Neural cell (in vitro differentiated cells): ENCODE data around the gene LHFPL2. TPM values are rescaled to one million over a fixed set of nuclear protein-coding genes. Genes with fewer than 3 reads are reported as not detected.

Experiments used
- H2AFZ ChIP-seq: fragments of 200-600, 300-800 bp; sonication (generic), shearing (Covaris generic); 2 replicates; pipeline ENCODE4 v1.6.0; 2014; ENCODE audit warnings: low read depth, mild to moderate bottlenecking, antibody characterized with exemption, low read length, moderate library complexity
- H3F3A ChIP-seq: fragments of 200-600 bp; shearing (Covaris generic); 2 replicates; pipeline ENCODE4 v1.6.1; 2016; ENCODE audit warnings: mild to moderate bottlenecking, moderate library complexity, mixed read lengths, antibody characterized with exemption, low read length; ENCODE audit not compliant: insufficient read depth, poor library complexity, severe bottlenecking
- H3K27ac ChIP-seq: fragments of 200-600, 300-800 bp; sonication (generic), shearing (Covaris generic); 2 replicates; pipeline ENCODE4 v1.5.1; 2014; ENCODE audit warnings: mild to moderate bottlenecking, low read length, moderate library complexity
- H3K27me3 ChIP-seq: fragments of 300-800, 200-600 bp; sonication (generic), shearing (Covaris generic); 2 replicates; pipeline ENCODE4 v1.6.0; 2014; ENCODE audit warnings: mild to moderate bottlenecking, low read depth, low read length, moderate library complexity; ENCODE audit not compliant: insufficient read depth
- H3K36me3 ChIP-seq: fragments of 300-800, 200-600 bp; sonication (generic), shearing (Covaris generic); 2 replicates; pipeline ENCODE4 v1.5.1; 2014; ENCODE audit warnings: mild to moderate bottlenecking, antibody characterized with exemption, low read length, moderate library complexity; ENCODE audit not compliant: insufficient read depth
- H3K4me2 ChIP-seq: fragments of 300-800, 200-600 bp; sonication (generic), shearing (Covaris generic); 2 replicates; pipeline ENCODE4 v1.6.0; 2014; ENCODE audit warnings: mild to moderate bottlenecking, low read length
- H3K4me3 ChIP-seq: fragments of 300-800, 200-600 bp; sonication (generic), shearing (Covaris generic); 2 replicates; pipeline ENCODE4 v1.5.1; 2014; ENCODE audit warnings: mild to moderate bottlenecking, low read length, moderate library complexity
- H3K79me2 ChIP-seq: fragments of 200-600 bp; shearing (Covaris generic); replicated peaks from 2 replicates; pipeline ENCODE4 v1.6.0; 2014; ENCODE audit warnings: mild to moderate bottlenecking, low read length, moderate library complexity; ENCODE audit not compliant: insufficient read depth
- H3K9ac ChIP-seq: fragments of 300-800, 200-600 bp; sonication (generic), shearing (Covaris generic); 2 replicates; pipeline ENCODE4 v1.6.1; 2016; ENCODE audit warnings: mild to moderate bottlenecking, low read length, mixed read lengths
- H3K9me2 ChIP-seq: fragments of 200-600 bp; shearing (Covaris generic); 2 replicates; pipeline ENCODE4 v1.6.1; 2016; ENCODE audit warnings: mild to moderate bottlenecking, low read length, mixed read lengths; ENCODE audit not compliant: insufficient read depth
- H3K9me3 ChIP-seq: fragments of 200-600, 300-800 bp; sonication (generic), shearing (Covaris generic); 2 replicates; pipeline ENCODE4 v1.6.1; 2016; ENCODE audit warnings: mild to moderate bottlenecking, mixed run types, low read length, moderate library complexity, mixed read lengths
- H4K20me1 ChIP-seq: fragments of 200-600 bp; shearing (Covaris generic); 2 replicates; pipeline ENCODE4 v1.6.1; 2016; ENCODE audit warnings: mild to moderate bottlenecking, mixed run types; ENCODE audit not compliant: insufficient read depth
- EP300 ChIP-seq: fragments of 450-650 bp; conservative IDR thresholded peaks from 2 replicates; pipeline ENCODE4 v1.6.1; 2014; ENCODE audit warnings: antibody characterized with exemption, mild to moderate bottlenecking, moderate library complexity; ENCODE audit not compliant: poor library complexity, severe bottlenecking
- EZH2 ChIP-seq: fragments of 200-600, 300-800 bp; shearing (Covaris generic), sonication (generic); IDR thresholded peaks from 2 replicates; pipeline ENCODE4 v1.6.1; 2014; ENCODE audit warnings: antibody characterized with exemption, low read length, borderline replicate concordance, mild to moderate bottlenecking; ENCODE audit not compliant: insufficient read depth, poor library complexity, severe bottlenecking
- MXI1 ChIP-seq: fragments of 450-650 bp; conservative IDR thresholded peaks from 2 replicates; pipeline ENCODE4 v1.6.1; 2014; ENCODE audit warnings: antibody characterized with exemption, mild to moderate bottlenecking; ENCODE audit not compliant: poor library complexity, severe bottlenecking
- POLR2AphosphoS5 ChIP-seq: IDR thresholded peaks from 2 replicates; pipeline ENCODE4 v1.6.1; 2012
- RAD21 ChIP-seq: fragments of 450-650 bp; conservative IDR thresholded peaks from 2 replicates; pipeline ENCODE4 v1.6.1; 2014; ENCODE audit warnings: antibody characterized with exemption, mild to moderate bottlenecking, moderate library complexity
- SMC3 ChIP-seq: fragments of 450-650 bp; conservative IDR thresholded peaks from 2 replicates; pipeline ENCODE4 v1.6.1; 2014; ENCODE audit warnings: antibody characterized with exemption, mild to moderate bottlenecking, moderate library complexity; ENCODE audit not compliant: poor library complexity
- TAF1 ChIP-seq: IDR thresholded peaks from 2 replicates; pipeline ENCODE4 v1.6.1; 2012; ENCODE audit warnings: low read depth
- polyA plus RNA-seq: library from polyadenylated mRNA; depleted of rRNA; stranded (reverse); fragments of >200 nt; gene quantifications from 2 replicates; pipeline ENCODE4 v1.2.3, GENCODE V29; 2014
- TF ChIP-seq, protein P1 (sequence below): fragments of 450-650 bp; IDR thresholded peaks from 2 replicates; pipeline ENCODE4 v1.5.1; 2014; ENCODE audit warnings: antibody characterized with exemption, mild to moderate bottlenecking, moderate library complexity; ENCODE audit not compliant: poor library complexity, severe bottlenecking
- TF ChIP-seq, protein P2 (sequence below): IDR thresholded peaks from 2 replicates; pipeline ENCODE4 v1.6.1; 2012; ENCODE audit warnings: borderline replicate concordance

LHFPL2 gene
- polyA plus RNA-seq, 1 donor from 2014 or later: 1.6 TPM

DNA sequence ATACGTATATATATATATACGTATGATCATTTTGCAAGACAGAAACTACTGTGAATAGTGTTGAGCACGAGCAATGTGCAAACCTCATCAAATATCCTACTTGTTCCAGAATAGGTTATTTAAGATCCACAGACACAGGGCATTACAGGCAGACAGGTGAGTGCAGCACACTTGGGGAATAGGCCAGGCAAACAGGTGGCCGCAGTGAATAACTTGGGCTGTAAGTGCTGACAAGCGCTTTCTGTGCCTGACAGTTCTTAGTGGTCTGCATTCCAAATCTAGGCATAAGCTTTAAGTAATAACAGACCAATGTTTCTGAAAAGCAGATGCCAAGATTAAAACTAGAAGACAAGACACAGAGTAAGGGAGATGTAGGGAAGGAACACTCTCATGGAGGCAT lies 77.9 kb downstream of the LHFPL2 start:
- Histone ChIP-seq H3K4me2 (no peak overlapping the region), H4K20me1 (no peaks in the 10 kb centered on the region), H3K4me3 (no peak overlapping the region), H3F3A (no peaks in the 10 kb centered on the region), H3K9me3 (no peaks in the 10 kb centered on the region), H3K79me2 (no peaks in the 10 kb centered on the region), H2AFZ (no peak overlapping the region), H3K36me3 (no peaks in the 10 kb centered on the region), H3K27me3 (no peaks in the 10 kb centered on the region), H3K27ac (no peak overlapping the region), H3K9me2 (no peaks in the 10 kb centered on the region), H3K9ac (no peak overlapping the region)
- TF ChIP-seq TAF1 (no peak), POLR2AphosphoS5 (no peak), EP300 (no peak), MXI1 (no peak), RAD21 (no peak), SMC3 (no peak), EZH2 (no peak)
- TF ChIP-seq, protein P1, sequence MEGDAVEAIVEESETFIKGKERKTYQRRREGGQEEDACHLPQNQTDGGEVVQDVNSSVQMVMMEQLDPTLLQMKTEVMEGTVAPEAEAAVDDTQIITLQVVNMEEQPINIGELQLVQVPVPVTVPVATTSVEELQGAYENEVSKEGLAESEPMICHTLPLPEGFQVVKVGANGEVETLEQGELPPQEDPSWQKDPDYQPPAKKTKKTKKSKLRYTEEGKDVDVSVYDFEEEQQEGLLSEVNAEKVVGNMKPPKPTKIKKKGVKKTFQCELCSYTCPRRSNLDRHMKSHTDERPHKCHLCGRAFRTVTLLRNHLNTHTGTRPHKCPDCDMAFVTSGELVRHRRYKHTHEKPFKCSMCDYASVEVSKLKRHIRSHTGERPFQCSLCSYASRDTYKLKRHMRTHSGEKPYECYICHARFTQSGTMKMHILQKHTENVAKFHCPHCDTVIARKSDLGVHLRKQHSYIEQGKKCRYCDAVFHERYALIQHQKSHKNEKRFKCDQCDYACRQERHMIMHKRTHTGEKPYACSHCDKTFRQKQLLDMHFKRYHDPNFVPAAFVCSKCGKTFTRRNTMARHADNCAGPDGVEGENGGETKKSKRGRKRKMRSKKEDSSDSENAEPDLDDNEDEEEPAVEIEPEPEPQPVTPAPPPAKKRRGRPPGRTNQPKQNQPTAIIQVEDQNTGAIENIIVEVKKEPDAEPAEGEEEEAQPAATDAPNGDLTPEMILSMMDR: no peak
- TF ChIP-seq, protein P2, sequence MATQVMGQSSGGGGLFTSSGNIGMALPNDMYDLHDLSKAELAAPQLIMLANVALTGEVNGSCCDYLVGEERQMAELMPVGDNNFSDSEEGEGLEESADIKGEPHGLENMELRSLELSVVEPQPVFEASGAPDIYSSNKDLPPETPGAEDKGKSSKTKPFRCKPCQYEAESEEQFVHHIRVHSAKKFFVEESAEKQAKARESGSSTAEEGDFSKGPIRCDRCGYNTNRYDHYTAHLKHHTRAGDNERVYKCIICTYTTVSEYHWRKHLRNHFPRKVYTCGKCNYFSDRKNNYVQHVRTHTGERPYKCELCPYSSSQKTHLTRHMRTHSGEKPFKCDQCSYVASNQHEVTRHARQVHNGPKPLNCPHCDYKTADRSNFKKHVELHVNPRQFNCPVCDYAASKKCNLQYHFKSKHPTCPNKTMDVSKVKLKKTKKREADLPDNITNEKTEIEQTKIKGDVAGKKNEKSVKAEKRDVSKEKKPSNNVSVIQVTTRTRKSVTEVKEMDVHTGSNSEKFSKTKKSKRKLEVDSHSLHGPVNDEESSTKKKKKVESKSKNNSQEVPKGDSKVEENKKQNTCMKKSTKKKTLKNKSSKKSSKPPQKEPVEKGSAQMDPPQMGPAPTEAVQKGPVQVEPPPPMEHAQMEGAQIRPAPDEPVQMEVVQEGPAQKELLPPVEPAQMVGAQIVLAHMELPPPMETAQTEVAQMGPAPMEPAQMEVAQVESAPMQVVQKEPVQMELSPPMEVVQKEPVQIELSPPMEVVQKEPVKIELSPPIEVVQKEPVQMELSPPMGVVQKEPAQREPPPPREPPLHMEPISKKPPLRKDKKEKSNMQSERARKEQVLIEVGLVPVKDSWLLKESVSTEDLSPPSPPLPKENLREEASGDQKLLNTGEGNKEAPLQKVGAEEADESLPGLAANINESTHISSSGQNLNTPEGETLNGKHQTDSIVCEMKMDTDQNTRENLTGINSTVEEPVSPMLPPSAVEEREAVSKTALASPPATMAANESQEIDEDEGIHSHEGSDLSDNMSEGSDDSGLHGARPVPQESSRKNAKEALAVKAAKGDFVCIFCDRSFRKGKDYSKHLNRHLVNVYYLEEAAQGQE: no peak

DNA sequence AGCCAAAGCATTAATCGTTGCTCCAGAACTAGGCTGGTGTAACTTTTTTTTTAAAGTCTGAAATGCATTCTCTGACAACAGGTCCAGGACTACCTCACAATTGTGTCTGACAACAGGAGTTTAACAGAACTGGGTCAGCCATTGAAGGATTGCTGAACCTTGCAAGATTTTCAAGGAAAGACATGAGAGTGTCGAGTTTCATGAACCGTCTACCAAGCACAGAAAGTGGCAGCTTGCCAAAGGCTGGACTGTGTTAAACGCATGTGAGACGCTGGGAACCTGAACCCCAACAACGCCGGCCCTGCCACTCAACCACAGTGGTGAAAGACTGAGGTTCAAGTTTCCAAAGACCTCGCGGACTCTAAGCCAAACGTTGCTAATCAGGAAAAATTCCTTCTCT lies 79.1 kb downstream of the LHFPL2 start:
- no peaks in the 10 kb centered on the region for H3F3A ChIP-seq
- no peaks in the 10 kb centered on the region for H3K9me2 ChIP-seq
- no peaks in the 10 kb centered on the region for H3K27me3 ChIP-seq
- TF ChIP-seq, protein P1: no peak
- no peak for TF ChIP-seq POLR2AphosphoS5
- no peak for TF ChIP-seq MXI1
- TF ChIP-seq, protein P2: no peak
- TF ChIP-seq SMC3: no peak
- no peak for TF ChIP-seq RAD21
- no peak for TF ChIP-seq EP300
- TF ChIP-seq TAF1: no peak
- no peak for TF ChIP-seq EZH2
- no peak overlapping the region for H3K4me3 ChIP-seq
- H2AFZ ChIP-seq: no peak overlapping the region
- no peak overlapping the region for H3K27ac ChIP-seq
- H4K20me1 ChIP-seq: no peaks in the 10 kb centered on the region
- no peaks in the 10 kb centered on the region for H3K36me3 ChIP-seq
- no peaks in the 10 kb centered on the region for H3K79me2 ChIP-seq
- no peak overlapping the region for H3K4me2 ChIP-seq
- no peaks in the 10 kb centered on the region for H3K9me3 ChIP-seq
- no peak overlapping the region for H3K9ac ChIP-seq
